GM23338 (cell line): ENCODE results near the gene PTER.

ENCODE experiments used
- EZH2 ChIP-seq: fragments of 200-600 bp; sonication (generic); IDR thresholded peaks from one replicate; pipeline ENCODE4 v1.8.0; 2017; ENCODE audit warnings: antibody characterized with exemption, mild to moderate bottlenecking, low read depth; ENCODE audit not compliant: unreplicated experiment
- EZH2phosphoT487 ChIP-seq: fragments of 200-600 bp; sonication (generic); IDR thresholded peaks from one replicate; pipeline ENCODE4 v1.8.1; 2018; ENCODE audit warnings: antibody characterized with exemption; ENCODE audit not compliant: unreplicated experiment
- JUNB ChIP-seq: IDR thresholded peaks from one replicate; pipeline ENCODE4 v1.6.1; 2016; ENCODE audit warnings: antibody characterized with exemption; ENCODE audit not compliant: unreplicated experiment
- NANOG ChIP-seq: IDR thresholded peaks from 2 replicates; pipeline ENCODE4 v1.6.1; 2016; ENCODE audit warnings: antibody characterized with exemption, borderline replicate concordance
- POLR2AphosphoS5 ChIP-seq: IDR thresholded peaks from 2 replicates; pipeline ENCODE4 v1.6.1; 2016; ENCODE audit warnings: antibody characterized with exemption, low read depth
- TF ChIP-seq, protein P1 (sequence below): IDR thresholded peaks from one replicate; pipeline ENCODE4 v1.6.1; 2018; ENCODE audit warnings: antibody characterized with exemption; ENCODE audit not compliant: unreplicated experiment
- TF ChIP-seq, protein P2 (sequence below), 2 experiments: fragments of 200-600 bp in 1 of 2; sonication (generic) in 1 of 2; conservative IDR thresholded peaks; 2 replicates each; pipeline versions ENCODE4 v1.5.1 to v1.6.1; 2016 to 2017; ENCODE audit warnings: antibody characterized with exemption in 2 of 2, low read depth in 2 of 2, mild to moderate bottlenecking in 2 of 2, moderate library complexity in 1 of 2

DNA sequence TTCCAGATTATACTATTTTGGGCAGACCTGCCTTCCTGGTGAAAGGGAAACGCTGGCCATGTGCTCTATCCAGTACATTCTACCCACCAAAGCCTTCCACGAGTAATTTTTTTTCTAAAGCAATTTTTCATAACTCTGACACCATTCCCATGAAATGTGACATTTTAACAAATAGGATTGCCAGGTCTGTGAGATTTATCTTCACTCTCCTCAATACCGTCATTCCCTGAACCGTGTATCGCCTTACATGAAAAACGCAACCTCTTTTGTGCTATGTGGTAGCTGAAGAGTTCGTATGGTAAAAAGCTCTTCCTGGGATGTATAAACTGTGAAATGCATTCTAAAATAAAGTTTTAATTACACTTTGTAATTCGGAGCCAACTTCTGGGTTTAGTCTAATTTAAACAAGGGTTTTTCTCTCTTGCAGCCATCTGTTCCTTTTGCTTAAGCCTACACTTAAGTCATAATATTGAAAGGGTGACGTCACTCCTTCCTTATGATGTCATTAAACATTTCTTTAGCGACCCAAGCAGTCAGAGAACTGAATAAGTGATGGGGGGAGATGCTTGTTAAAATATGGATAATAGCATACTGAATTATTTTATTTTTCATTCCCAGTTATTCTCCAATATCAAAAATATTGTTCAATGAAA lies 57.2 kb downstream of the PTER start:
- TF ChIP-seq POLR2AphosphoS5 = no peak
- no peak for TF ChIP-seq EZH2
- TF ChIP-seq NANOG = no peak
- TF ChIP-seq JUNB = no peak
- TF ChIP-seq, protein P1, sequence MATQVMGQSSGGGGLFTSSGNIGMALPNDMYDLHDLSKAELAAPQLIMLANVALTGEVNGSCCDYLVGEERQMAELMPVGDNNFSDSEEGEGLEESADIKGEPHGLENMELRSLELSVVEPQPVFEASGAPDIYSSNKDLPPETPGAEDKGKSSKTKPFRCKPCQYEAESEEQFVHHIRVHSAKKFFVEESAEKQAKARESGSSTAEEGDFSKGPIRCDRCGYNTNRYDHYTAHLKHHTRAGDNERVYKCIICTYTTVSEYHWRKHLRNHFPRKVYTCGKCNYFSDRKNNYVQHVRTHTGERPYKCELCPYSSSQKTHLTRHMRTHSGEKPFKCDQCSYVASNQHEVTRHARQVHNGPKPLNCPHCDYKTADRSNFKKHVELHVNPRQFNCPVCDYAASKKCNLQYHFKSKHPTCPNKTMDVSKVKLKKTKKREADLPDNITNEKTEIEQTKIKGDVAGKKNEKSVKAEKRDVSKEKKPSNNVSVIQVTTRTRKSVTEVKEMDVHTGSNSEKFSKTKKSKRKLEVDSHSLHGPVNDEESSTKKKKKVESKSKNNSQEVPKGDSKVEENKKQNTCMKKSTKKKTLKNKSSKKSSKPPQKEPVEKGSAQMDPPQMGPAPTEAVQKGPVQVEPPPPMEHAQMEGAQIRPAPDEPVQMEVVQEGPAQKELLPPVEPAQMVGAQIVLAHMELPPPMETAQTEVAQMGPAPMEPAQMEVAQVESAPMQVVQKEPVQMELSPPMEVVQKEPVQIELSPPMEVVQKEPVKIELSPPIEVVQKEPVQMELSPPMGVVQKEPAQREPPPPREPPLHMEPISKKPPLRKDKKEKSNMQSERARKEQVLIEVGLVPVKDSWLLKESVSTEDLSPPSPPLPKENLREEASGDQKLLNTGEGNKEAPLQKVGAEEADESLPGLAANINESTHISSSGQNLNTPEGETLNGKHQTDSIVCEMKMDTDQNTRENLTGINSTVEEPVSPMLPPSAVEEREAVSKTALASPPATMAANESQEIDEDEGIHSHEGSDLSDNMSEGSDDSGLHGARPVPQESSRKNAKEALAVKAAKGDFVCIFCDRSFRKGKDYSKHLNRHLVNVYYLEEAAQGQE = no peak
- no peak for TF ChIP-seq EZH2phosphoT487
- TF ChIP-seq, protein P2, sequence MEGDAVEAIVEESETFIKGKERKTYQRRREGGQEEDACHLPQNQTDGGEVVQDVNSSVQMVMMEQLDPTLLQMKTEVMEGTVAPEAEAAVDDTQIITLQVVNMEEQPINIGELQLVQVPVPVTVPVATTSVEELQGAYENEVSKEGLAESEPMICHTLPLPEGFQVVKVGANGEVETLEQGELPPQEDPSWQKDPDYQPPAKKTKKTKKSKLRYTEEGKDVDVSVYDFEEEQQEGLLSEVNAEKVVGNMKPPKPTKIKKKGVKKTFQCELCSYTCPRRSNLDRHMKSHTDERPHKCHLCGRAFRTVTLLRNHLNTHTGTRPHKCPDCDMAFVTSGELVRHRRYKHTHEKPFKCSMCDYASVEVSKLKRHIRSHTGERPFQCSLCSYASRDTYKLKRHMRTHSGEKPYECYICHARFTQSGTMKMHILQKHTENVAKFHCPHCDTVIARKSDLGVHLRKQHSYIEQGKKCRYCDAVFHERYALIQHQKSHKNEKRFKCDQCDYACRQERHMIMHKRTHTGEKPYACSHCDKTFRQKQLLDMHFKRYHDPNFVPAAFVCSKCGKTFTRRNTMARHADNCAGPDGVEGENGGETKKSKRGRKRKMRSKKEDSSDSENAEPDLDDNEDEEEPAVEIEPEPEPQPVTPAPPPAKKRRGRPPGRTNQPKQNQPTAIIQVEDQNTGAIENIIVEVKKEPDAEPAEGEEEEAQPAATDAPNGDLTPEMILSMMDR (conservative IDR thresholded peaks at IDR 0.05; ENCODE audit: low read depth in 2 of 2) = no peak
